ENCODE measurements around the gene FOXJ3.

FOXJ3 gene

DNA sequence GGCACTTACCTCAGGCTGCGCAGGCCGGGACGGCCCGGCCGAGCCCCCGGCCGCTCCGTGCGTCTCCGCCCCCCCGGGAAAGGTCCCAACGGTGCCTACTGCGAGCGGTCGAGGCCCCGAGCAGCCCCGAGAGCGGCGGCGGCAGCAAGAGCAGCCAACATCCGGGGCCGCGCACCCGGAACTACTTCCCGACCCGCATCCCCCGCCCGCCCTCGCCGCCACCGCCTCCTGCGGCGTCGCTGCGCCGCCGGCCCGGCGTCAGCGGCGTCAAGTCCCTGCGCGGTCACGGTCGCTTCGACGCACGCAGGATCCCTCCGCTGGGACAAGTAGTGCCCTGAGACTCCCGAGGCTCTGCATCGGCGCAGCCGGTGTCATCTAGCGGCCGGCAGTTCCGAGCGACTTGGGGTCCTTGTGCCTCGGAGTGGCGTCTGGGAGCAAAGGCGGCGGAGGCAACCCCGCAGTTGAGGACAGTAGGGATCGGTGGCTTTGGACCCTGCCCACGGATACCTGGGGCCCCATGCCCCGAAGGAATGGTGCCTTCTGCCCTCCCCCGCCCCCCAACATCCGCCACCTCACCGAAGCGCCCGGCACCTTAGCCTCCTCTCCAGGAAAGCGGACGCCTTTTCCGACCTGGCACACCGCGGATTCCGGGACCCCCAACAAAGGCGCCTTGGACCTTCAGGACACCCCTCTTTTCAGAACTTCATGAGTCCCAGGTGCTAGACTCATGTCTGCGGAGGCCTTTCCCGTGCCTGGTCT, at the start of gene FOXJ3:
Gene FOXJ3, minus strand, starts transcription at position 186 of the 759 bp plus-strand sequence. CDS start 24,142 bp downstream, outside the sequence.
- peak; percentile 92 for DNase-seq

DNA sequence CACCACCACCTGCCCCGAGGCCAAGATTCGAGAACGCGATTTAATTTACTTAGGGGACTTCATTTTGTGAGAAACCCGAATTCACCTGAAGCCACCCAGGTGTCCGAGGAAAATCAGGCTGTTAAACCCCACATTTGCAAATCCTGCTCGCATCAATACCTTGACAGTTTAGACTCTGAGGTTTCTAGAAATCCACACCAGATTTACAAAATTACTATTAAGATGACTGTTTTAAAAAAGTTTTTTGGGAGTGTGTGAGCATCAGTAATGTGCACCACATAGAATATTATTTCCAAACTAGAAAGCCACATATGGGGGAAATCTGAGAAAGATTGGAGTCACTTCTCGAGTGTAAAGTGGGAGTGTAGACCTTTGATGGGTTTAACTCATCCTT, 46.2 kb upstream of the FOXJ3 start:
- DNase-seq = no peak

DNA sequence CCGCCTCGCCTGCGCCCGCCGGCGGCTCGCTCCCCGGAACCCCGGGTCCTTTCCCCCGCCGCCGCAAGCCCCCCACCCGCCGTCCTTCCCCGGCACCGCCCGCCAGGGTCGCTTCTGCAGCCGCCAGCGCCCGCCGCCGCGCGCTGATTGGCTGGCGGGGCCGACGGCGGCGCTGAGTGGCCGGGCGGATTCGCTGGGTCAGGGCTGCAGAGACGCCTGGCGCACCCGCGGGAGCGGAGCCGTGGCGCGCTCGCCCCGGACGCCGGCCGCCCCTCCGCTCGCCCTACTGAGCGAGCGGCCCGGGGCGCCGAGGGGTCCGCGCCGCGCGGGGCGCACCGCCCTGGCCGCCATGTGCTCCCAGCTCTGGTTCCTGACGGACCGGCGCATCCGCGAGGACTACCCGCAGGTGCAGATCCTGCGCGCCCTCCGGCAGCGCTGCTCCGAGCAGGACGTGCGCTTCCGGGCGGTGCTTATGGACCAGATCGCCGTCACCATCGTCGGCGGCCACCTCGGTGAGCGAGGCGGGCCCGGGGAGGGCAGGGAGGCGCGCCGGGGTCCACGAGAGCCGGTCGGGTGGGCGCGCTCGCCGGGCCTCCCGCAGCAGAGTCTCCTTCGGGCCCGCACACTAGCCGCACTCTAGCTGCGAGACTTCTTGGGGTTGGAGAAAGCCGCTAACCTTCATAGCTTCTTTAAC, 45.7 kb upstream of the FOXJ3 start, which contains the start of gene RIMKLA:
Gene RIMKLA, plus strand, starts transcription at position 207 of the 694 bp plus-strand sequence. Its CDS starts 143 bp downstream, at position 350.
- peak; percentile 65 for DNase-seq

DNA sequence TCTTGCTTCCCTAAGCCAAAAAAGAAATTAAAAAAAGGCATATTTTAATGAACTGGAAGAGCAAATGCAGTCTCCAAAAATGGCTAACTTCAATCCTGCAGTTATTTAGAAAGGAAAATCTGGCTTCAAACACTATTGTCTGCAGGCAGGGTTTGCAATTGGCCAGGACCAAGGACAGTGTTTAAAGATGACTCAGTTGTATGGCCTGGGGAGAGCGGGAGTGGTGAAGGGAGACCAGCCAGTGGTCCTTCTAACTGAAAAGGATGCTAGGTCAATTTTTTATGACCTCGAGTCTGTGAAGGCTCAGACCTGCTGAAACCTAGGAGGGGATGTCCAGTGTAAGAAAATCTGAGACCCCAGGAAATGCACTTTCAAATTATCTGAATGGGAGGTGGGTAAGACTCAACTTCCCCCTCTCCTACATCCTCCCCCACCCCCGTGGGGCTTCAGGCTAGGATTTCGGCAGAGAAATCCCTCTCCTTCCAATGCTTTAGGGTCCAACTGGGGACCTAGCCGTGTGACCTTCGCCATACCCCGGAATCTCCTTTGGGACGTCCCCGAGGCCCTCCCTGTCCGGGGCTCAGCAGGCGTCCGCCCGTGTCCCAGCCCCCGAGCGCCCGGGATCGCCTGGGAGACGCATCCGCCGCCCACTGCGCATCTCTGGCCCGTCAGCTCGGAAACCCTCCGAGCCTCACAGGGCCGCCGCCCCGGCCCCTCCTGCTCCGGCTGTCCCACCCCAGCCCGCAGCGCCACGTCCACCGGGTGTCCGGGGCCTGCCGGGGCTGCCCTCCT, 45.0 kb upstream of the FOXJ3 start:
- no peak for DNase-seq

DNA sequence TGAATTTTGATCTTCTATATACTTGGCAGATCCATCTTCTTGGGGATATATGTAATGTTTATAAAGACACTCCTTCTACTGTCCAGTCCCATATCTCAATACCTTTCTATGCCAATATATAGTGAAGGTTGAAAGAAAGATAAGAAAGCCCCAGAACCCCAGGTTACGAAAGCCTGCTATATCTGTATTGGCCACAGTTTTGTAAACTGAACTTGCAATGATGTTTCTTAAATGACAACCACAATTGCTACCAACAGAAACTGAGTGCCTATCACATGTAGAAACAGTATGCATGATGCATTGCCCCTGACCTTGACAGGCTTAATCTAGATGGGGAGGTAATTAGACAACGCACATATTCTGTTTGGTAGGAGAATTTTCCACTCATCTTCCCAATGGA, 37.8 kb upstream of the FOXJ3 start:
- DNase-seq = no peak

DNA sequence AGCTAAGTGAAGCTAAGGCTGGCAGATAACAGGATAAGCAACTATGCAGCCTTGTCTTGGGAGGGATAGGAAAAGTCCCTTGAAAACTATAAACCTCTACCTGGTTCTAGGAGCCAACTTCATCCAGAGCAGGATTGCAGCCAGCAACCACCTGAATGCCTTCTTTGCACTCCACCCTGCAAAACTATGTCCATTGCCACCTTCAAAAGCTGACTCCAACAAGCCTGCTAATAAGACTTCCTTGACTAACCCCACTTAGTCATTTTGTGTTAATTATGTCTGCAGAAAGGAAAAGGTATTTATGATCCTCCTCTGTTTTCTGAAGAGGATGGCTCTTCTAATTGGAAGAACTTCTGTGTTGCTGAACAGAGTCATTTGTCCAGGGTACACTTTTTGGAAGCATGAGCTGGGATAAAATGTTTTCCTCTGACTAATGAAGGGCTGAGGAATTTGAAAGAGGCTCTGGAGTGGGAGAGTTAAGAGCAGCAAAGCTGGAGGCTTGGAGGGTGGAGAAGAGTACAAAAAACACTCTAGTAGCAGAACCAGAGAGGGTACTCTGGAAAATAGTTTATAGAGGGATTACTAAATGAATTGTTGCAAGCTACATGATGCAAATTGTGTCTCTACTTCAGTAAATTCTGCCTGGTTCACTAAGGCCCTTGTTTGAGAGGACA, 36.0 kb upstream of the FOXJ3 start:
- no peak for DNase-seq

DNA sequence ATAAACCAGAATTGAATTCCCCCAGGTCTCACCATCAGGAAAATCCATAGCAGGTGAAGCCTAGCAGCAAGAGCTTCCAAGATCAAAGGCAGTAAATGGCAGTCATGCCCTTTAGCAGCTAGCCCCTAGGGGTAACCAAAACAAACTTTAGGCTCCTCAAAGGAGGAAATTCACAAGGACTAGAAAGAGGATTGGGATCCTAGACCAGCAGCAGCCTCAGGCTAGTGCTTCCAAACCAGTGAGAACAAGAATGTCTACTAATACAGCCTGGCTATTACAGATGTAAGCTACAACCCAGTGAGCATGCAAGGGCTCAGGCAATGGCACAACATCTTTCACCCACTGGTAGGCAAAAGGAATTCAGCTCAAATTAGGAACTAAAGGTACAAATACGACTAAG, 34.4 kb upstream of the FOXJ3 start:
- DNase-seq = no peak

DNA sequence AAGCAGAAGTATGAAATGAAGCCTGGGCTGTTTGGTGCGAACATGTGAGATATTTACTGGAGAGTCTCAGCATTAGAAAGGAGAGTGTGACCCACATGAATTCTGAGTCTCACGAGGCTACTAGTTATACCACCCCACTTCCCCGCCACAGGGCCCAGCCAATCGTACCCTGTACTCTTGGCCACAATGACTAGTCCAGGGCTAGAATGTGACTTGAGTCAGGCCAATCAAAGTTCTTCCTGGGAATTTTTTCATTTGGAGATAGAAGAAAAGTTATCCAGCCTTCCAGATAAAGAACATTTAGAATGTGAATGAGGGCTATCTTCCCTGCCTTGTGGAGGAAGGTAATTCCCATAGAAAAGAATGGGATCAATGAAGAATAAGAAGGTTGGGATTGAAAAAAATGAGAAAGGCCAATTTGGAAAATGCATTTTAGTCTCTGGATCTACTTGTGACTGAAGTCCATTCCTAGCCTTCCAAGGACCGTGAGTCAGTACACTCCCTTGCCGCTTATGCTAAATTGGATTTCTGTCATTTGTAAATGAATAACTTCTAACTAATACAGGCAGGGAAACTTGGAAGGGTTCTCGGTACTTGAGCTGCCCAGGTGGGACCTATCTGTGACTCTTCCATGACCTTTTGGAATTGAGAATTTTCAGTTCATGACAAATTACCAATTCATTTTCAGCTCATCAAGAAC, 33.2 kb upstream of the FOXJ3 start:
- no peak for DNase-seq

DNA sequence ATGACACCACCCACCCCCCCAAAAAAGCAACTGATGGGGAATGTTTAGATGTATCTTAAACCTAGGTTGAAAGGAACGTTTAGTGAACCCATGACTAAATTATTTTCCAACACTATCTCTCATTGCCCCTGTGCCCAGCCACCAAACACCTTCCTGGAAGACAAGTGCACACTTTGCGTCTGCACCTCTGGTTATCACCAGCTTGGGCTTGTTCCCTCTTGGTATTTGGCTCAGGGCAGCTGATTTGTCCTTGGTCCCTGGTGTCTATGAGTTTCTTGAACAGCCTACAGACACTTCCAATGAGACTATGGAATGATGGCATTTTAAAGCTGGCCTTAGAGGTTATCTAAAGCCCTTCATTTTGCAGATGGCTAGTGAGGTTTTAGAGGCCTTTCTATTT, 30.1 kb upstream of the FOXJ3 start:
- no peak for DNase-seq

DNA sequence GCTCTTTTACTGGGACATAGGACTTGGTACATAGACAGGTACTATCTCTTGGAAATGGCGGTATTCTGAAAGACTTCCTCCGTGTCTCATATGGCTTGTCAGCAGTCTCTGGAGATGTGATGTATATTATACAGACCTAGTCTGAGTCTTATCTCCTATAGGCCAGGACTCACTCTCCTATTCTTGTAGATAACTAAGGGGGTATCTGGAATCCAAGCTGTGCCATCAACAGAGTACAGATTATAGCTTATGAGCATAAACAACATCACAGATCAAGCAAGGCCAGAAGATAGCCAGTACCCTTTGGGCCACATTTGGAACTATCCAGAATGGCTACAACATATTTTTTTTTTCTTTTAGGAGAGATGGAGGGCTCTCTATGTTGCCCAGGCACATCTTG, 29.5 kb upstream of the FOXJ3 start:
- no peak for DNase-seq

DNA sequence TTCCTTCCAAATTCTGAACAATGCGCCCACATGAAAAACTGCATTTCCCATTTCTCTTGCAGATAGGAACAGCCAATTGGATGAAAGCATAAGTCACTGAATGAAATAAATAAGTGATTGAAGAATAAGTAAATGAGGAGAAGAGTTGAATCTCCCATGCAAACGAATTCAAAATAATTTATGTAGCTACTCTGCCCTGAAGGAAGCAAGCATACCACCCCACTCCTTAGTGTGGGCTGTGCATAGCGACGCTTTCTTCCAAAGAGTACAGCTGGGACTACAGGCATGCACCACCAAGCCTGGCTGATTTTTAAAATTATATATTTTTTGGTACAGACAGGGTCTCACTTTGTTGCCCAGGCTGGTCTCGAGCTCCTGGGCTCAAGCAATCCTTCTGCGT, 29.1 kb upstream of the FOXJ3 start:
- no peak for DNase-seq

DNA sequence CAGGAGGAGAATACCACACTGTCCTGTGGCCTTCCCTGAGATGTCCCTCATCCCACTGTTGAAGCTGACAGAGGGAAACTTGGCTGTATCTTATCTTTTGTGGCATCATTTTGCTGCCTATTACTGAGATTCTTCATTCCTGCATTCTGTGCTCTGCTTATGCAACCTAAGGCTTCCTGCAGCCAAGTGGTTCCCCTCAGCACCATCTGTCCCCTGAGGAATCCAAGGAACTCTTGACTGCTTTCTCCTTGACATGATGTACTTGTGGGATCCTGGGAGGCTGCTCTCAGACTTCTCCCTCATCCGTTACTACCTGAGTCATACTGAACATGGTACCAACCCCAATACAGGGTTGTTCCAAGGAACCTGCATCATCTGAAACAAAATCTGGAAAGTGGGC, 24.4 kb upstream of the FOXJ3 start:
- no peak for DNase-seq

DNA sequence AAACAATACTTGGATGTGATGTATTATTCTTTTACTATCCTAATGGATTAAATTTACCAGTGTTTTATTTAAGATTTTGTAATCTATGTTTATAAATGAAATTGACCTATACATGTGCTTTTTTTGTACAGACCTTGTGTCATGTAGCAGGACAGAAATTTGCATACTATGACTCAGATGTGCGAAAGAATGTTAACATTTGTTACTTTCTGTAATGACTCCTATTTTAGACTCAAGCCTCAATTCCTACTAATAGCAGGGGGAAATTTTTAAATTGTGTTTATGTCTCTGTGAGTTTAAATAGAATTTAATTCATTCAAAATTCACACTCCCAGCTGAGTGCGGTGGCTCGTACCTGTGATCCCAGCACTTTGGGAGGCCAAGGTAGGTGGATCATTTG, 23.8 kb upstream of the FOXJ3 start:
- DNase-seq = no peak

DNA sequence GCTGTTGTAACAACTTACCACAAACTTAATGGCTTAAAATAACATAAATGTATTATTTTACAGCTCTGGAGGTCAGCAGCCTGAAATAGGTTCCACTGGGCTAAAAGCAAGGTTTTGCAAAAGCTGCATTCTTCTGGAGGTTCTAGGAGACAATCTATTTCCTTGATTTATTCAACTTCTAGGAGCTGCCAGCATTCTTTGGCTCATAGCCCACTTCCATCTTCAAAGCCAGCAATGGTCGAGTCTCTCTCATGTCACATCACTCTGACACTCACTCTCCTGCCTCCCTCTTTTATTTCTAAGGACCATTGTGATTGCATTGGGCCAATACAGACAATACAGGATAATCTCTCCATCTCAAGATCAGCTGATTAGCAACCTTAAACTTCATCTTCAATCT, 15.1 kb upstream of the FOXJ3 start:
- DNase-seq = no peak

DNA sequence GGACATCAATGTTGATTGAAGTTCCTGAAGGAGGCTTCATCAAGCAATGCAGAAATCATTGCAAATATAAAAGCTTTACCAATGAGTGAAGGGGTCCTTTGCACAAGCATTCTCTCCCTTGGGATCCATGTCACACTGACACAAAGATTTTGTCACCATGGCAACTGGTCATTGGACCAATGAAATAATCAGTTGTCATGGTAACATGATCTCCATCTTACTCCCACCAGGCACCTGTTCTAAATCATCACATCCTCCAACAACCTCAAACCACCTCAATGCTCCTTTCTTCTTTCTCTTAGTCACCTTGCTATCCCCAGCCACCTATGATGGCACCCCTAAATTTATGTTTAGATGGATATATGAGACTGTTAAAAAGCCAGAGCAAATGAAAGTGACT, 13.5 kb upstream of the FOXJ3 start:
- no peak for DNase-seq

DNA sequence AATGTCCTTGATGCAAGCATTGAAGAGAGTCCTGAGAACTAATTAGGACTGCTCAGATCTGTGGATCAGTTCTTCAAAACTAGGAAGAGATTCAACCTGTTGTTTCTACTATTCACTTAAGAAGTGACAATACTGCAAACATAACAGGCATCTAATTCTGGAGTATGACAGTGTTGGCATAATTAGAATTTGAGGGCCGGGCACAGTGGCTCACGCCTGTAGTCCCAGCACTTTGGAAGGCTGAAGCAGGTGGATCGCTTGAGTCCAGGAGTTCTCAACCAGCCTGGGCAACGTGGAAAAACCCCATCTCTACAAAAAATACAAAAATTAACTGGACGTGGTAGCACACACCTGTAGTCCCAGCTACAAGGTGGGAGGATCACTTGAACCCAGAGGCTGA, 8.0 kb upstream of the FOXJ3 start:
- no peak for DNase-seq

DNA sequence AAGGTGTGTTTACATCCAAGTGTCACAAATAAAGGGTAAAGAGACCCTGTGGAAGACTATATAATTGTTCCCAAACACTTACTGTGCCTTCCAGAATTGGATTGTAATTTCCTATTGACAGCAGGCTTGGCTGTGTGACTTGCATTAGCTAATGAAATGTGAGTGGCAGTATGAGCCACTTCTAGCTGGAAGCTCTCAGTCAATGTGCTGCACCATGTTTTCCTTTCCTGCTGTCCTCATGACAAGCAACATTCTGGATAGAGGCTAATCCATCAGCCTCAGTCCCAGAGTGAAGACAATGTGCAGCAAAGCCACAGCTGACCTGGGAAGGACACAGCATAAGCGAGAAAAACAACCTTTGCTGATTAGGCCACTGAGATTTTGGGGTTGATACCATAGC, 5.9 kb upstream of the FOXJ3 start:
- DNase-seq = no peak

DNA sequence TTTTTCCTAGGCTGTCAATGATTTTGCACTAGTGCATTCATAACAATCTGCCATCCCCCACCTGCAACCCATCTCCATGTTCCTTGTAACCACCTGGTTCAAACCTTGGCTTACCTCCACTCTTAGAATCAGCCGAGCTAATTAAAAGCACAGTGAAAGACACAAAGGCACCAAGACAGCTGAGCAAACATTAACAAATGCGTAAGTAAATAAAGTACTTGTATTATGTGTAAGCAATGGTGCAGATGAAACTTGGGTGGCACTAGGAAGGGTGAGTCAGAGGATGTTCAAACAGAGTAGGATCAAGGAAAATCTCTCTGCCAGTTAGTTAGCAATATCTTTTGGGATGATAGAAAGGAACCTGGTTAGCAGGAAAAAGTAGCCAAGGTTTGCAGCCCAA, 5.1 kb upstream of the FOXJ3 start:
- peak; percentile 26 for DNase-seq

DNA sequence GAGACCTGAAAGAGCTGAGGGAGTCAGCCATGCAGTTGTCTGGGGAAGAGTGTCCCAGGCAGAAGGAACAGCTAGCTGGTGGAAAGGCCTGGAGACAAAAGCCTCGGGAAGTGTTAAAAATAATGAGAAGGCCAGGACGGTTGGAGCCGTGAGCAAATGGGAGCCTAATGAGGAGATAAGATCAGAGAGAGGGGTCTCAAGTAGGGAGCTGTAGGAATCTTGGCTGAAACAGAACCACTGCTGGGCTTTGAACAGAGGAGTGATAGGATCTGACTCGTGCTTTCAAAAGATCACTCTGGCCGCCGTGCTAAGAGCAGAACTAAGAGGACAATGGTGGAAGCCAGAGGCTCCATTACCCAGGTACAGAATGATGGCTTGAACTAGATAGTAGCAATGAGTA, 1.9 kb upstream of the FOXJ3 start:
- DNase-seq = no peak

DNA sequence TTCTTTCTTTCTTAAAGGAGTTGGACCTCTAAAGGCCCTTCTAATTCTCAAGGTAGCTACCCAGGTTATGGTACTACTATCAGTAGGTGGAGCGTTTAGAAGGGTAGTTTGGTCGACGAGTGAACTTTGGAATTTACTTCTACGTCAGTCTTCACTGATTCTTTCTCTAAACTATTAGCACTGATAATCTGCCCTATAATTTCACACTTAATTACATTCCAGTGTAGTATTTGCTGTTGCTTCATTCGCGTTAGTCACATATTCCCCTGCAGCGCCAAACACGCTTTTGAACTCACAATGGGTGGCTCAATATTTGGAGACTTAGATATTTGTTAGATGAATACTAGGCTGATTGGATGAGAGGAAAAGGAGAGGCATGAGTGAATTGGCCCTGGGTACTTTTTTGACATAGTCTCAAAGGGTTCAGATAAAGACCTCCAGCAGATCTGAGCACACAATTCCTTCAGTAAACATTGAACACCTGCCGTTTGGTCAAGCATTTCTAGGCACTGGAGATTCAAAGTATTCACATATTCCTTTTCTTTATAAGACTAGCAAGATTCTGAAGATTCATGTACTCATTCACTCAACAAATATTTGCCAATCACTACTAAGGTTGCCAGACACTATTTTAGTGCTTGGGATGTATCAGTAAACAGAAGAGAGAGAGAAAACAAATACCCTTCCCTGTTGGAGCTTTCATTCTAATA, 929 bp upstream of the FOXJ3 start:
- no peak for DNase-seq

DNA sequence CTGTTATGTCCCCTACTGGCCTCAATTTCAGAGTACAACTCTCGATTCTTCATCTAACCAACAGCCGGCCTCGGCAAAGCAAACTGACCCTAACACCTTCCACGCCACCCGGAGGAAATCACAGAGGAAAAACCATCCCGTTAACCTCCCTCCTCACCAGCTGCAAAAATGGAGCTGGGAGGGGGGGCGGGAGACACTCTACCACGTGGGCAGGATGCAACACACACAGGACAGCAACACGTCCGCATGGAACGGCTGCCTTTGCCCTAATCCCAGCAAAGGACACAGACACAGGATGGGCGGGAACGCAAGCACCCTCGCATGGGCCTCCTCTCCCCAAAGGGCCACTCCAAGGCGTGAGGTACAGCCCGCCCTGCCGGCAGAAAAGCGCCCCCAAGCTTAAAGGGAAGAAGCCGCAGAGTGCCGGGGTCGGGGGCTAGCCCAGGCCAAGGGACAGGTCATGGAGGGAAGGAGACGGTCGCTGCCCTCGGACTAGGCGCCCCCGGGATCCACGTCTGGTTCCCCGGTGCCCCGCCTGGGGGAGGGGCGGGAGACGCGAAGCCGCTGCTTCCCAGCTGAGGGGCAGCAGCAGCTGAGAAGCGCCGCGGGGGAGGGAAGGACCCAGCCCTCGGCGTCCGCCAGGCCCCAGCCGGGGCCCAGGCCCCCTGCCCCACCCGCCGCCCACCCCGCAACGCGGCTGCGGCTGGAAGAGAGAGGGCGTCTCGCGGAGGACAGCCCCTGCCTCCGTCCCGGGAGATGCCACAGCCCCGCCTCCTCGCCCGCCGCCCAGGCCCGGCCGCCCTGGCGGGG, 590 bp downstream of the FOXJ3 start:
- peak; percentile 45 for DNase-seq

Data from activated CD4-positive, alpha-beta T cell treated with anti-CD3 and anti-CD28 coated beads, Interleukin-10, Interleukin-2, amounts not matched to agents 100 ng/mL and 50 ng/mL, durations not matched to agents 16 hours and 8 hours (primary cell).